Smooth muscle cell (in vitro differentiated cells): ENCODE results near the gene PLA2G2C. TPM values are rescaled to one million over a fixed set of nuclear protein-coding genes. Genes with fewer than 3 reads are reported as not detected.

Experiments
- DNase-seq: peaks from one replicate; lab custom pipeline; 2025; ENCODE audit not compliant: unreplicated experiment; lab: John Stamatoyannopoulos, UW
- H2AFZ ChIP-seq: fragments of 200-600 bp; sonication (generic); 2 replicates; pipeline ENCODE4 v1.6.0; 2016; ENCODE audit warnings: antibody characterized with exemption, low read depth, mild to moderate bottlenecking
- H3F3A ChIP-seq: fragments of 200-600 bp; sonication (generic); 2 replicates; pipeline ENCODE4 v1.6.0; 2017; ENCODE audit warnings: antibody characterized with exemption, low read depth
- H3K27ac ChIP-seq: fragments of 200-600 bp; sonication (generic); 2 replicates; pipeline ENCODE4 v1.5.1; 2016; ENCODE audit warnings: low read depth, mild to moderate bottlenecking
- H3K27me3 ChIP-seq: fragments of 200-600 bp; sonication (generic); 2 replicates; pipeline ENCODE4 v1.6.1; 2016; ENCODE audit warnings: low read depth, mild to moderate bottlenecking
- H3K36me3 ChIP-seq: fragments of 200-600 bp; sonication (generic); 2 replicates; pipeline ENCODE4 v1.5.1; 2016; ENCODE audit warnings: low read depth
- H3K4me1 ChIP-seq: fragments of 200-600 bp; sonication (generic); 2 replicates; pipeline ENCODE4 v1.5.1; 2016; ENCODE audit warnings: low read depth
- H3K4me2 ChIP-seq: fragments of 200-600 bp; sonication (generic); 2 replicates; pipeline ENCODE4 v1.6.0; 2016; ENCODE audit warnings: mild to moderate bottlenecking
- H3K4me3 ChIP-seq: fragments of 200-600 bp; sonication (generic); 2 replicates; pipeline ENCODE4 v1.5.1; 2016; ENCODE audit warnings: mild to moderate bottlenecking
- H3K79me2 ChIP-seq: fragments of 200-600 bp; sonication (generic); 2 replicates; pipeline ENCODE4 v1.6.0; 2016; ENCODE audit warnings: low read depth, mild to moderate bottlenecking
- H3K9ac ChIP-seq: fragments of 200-600 bp; sonication (generic); 2 replicates; pipeline ENCODE4 v1.6.0; 2016; ENCODE audit warnings: low read depth
- H3K9me3 ChIP-seq: fragments of 200-600 bp; sonication (generic); replicated peaks from 2 replicates; pipeline ENCODE4 v1.5.1; 2016; ENCODE audit warnings: low read depth
- H4K20me1 ChIP-seq: fragments of 200-600 bp; sonication (generic); 2 replicates; pipeline ENCODE4 v1.6.0; 2016; ENCODE audit warnings: low read depth
- WGBS: methylation state at CpG from one replicate; pipeline ENCODE4 v1.1.7; 2016; ENCODE audit warnings: low lambda C conversion rate; 5-methylcytosine and 5-hydroxymethylcytosine counted together
- polyA plus RNA-seq: library from polyadenylated mRNA; unstranded; fragments of >200 nt; fragmentation: Nextera tagmentation; extraction: Ambion mirVana; gene quantifications from 2 replicates; pipeline ENCODE4 v1.2.1, GENCODE V29; 2016
- total RNA-seq: library from RNA; depleted of rRNA; stranded (reverse); fragments of >200 nt; gene quantifications from 2 replicates; pipeline ENCODE4 v1.2.3, GENCODE V29; 2014
- TF ChIP-seq, protein P1 (sequence below): fragments of 200-600 bp; sonication (generic); IDR thresholded peaks from 2 replicates; pipeline ENCODE4 v1.5.1; 2017; ENCODE audit warnings: borderline replicate concordance, mild to moderate bottlenecking, antibody characterized with exemption; ENCODE audit not compliant: insufficient read depth, poor library complexity, severe bottlenecking

Gene PLA2G2C
- total and polyA plus RNA-seq, 2 experiments from 2014 or later, result 0.09 TPM; not detected in 1

GRCh38 chr1:20164694-20165202 lies 21.6 kb downstream of the PLA2G2C start:
- TF ChIP-seq, protein P1, sequence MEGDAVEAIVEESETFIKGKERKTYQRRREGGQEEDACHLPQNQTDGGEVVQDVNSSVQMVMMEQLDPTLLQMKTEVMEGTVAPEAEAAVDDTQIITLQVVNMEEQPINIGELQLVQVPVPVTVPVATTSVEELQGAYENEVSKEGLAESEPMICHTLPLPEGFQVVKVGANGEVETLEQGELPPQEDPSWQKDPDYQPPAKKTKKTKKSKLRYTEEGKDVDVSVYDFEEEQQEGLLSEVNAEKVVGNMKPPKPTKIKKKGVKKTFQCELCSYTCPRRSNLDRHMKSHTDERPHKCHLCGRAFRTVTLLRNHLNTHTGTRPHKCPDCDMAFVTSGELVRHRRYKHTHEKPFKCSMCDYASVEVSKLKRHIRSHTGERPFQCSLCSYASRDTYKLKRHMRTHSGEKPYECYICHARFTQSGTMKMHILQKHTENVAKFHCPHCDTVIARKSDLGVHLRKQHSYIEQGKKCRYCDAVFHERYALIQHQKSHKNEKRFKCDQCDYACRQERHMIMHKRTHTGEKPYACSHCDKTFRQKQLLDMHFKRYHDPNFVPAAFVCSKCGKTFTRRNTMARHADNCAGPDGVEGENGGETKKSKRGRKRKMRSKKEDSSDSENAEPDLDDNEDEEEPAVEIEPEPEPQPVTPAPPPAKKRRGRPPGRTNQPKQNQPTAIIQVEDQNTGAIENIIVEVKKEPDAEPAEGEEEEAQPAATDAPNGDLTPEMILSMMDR, result no peak
- Histone ChIP-seq H3K27me3 (no peaks in the 10 kb centered on the region), H3K4me1 (no peaks in the 10 kb centered on the region), H3K9ac (no peak overlapping the region), H3F3A (no peaks in the 10 kb centered on the region), H3K79me2 (no peaks in the 10 kb centered on the region), H3K9me3 (peaks cover 8% of the 10 kb centered on the region), H3K4me3 (no peak overlapping the region), H2AFZ (no peak overlapping the region), H4K20me1 (no peaks in the 10 kb centered on the region), H3K27ac (no peak overlapping the region), H3K36me3 (no peaks in the 10 kb centered on the region), H3K4me2 (no peak overlapping the region)
- DNase-seq, result no peak
- 88% methylated on average over 15 of the region's 15 CpGs for WGBS

DNA sequence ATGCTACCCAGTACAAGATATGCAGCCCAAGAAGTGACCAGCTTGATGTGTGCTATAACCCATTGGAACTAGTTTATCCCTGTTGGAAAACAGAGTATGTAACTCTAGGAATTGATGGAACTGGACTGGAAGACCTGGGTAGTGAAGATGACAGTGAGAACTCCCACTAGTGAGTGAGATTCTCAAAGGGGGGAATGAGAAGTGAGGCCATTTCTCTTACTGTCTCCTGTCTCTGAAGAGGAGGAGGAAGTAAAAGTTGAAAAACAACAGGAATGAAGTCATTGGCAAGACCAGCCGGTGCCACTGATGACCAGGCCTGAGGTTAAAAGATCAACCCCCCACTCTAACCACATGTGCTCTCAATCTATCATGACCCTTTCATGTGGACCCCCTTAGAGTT lies 26.3 kb downstream of the PLA2G2C start:
- Histone ChIP-seq H3K9me3 (peaks cover 8% of the 10 kb centered on the region), H3K9ac (no peak overlapping the region), H3K4me1 (no peaks in the 10 kb centered on the region), H4K20me1 (no peaks in the 10 kb centered on the region), H2AFZ (no peak overlapping the region), H3K27ac (no peak overlapping the region), H3K4me3 (no peak overlapping the region), H3K36me3 (no peaks in the 10 kb centered on the region), H3K4me2 (no peak overlapping the region), H3F3A (no peaks in the 10 kb centered on the region), H3K79me2 (no peaks in the 10 kb centered on the region), H3K27me3 (no peaks in the 10 kb centered on the region)
- TF ChIP-seq, protein P1, result no peak
- no peak for DNase-seq
- WGBS, result 88% methylated on average over 1 of the region's 1 CpG

DNA sequence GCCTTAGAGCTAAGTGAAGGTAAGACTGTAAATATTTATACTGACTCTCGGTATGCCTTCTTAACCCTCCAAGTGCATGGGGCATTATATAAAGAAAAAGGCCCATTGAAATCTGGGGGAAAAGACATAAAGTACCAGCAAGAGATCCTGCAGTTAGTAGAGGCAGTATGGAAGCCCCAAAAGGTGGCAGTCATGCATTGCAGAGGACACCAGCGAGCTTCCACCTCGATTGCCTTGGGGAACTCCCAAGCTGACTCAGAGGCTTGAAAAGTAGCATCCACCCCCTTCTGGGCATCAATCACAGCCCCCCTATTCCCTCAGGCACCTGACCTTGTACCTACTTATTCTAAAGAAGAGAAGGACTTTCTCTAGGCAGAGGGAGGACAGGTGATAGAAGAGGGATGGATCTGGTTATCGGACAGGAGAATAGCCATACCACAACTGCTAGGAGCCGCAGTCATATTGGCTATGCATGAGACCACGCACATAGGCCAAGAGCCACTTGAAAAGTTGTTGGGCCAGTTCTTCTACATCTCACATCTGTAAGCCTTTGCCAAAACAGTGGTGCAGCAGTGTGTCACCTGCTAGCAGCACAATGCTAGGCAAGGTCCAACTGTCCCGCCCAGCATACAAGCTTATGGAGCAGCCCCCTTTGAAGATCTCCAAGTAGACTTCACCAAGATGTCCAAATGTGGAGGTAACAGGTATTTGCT lies 27.8 kb downstream of the PLA2G2C start:
- Histone ChIP-seq H3K4me1 (no peaks in the 10 kb centered on the region), H3K9ac (no peak overlapping the region)

More for the DNA sequence above, 27.8 kb downstream of the PLA2G2C start:
- Histone ChIP-seq H3K27me3 (no peaks in the 10 kb centered on the region), H3K4me2 (no peak overlapping the region), H3K36me3 (no peaks in the 10 kb centered on the region), H3K4me3 (no peak overlapping the region), H3F3A (no peaks in the 10 kb centered on the region), H2AFZ (no peak overlapping the region), H3K79me2 (no peaks in the 10 kb centered on the region), H3K27ac (no peak overlapping the region), H4K20me1 (no peaks in the 10 kb centered on the region), H3K9me3 (peaks cover 8% of the 10 kb centered on the region)
- 90% methylated on average over 7 of the region's 7 CpGs for WGBS
- no peak for DNase-seq
- TF ChIP-seq, protein P1, result no peak
